ENCODE data around the gene GNB1. TPM values are rescaled to one million over a fixed set of nuclear protein-coding genes. Genes with fewer than 3 reads are reported as not detected.

The GNB1 gene
- total RNA-seq, 1 donor, result 88.7 TPM

DNA sequence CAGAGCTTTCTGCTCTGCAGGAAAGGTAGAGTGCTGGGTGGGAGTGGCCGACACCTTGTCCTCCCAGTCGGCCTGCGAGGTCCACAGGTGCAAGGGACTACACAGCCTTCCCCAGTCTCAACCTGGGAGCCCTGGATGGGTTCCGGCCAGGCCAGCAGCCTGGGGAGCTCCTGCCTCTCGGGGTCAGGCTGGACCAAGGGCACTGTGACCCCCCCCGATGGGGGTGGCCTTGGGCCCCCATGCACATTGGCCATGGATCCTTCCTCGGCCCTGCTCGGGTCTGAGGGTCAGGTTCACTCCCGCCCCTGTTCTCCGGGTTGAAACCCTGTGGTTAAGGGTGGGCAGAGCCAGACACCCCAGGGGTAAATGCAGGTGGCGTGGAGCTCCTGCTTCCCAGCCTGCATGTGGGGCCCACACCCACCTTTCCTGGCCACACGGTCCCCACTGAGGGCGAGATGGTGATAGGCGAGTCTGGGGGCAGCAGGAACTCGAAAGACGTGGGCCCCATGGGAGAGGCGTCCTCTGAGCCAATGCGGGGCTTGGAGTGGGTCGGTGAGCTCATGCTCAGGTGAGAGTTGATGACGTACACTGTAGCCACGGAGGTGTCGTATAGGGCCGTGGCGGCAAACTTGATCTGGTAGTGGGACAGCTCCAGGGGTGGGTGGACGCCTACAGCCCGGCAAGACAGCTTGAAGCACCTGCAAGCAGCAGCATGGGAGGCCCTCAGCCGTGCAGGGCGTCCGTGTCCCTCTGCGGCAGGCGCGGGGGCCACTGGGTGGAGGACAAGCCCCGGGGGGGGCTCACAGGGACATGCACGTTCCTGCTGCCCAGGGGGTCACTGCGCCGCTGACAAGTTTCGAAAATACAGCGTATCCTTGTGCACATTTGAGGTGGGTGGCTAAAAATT lies 39.0 kb upstream of the GNB1 start:
- H3K4me2 ChIP-seq (ENCODE audit: insufficient read depth, low read length), result no peak overlapping the region
- no peak overlapping the region for H2AFZ ChIP-seq (ENCODE audit: low read length)
- no peaks in the 10 kb centered on the region for H3K27me3 ChIP-seq (ENCODE audit: insufficient read depth, low read length)
- H3K4me3 ChIP-seq (ENCODE audit: insufficient read depth, low read length), result no peak overlapping the region
- H3K27ac ChIP-seq (ENCODE audit: low read depth, low read length), result no peak overlapping the region
- H3K79me2 ChIP-seq (ENCODE audit: insufficient read depth, low read length), result no peaks in the 10 kb centered on the region
- no peaks in the 10 kb centered on the region for H4K20me1 ChIP-seq (ENCODE audit: insufficient read depth, low read length)
- H3K36me3 ChIP-seq (ENCODE audit: insufficient read depth, low read length), result no peaks in the 10 kb centered on the region
- TF ChIP-seq, protein P1, sequence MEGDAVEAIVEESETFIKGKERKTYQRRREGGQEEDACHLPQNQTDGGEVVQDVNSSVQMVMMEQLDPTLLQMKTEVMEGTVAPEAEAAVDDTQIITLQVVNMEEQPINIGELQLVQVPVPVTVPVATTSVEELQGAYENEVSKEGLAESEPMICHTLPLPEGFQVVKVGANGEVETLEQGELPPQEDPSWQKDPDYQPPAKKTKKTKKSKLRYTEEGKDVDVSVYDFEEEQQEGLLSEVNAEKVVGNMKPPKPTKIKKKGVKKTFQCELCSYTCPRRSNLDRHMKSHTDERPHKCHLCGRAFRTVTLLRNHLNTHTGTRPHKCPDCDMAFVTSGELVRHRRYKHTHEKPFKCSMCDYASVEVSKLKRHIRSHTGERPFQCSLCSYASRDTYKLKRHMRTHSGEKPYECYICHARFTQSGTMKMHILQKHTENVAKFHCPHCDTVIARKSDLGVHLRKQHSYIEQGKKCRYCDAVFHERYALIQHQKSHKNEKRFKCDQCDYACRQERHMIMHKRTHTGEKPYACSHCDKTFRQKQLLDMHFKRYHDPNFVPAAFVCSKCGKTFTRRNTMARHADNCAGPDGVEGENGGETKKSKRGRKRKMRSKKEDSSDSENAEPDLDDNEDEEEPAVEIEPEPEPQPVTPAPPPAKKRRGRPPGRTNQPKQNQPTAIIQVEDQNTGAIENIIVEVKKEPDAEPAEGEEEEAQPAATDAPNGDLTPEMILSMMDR (IDR thresholded peaks at IDR 0.05; ENCODE audit: extremely low read depth, low read depth, low read length), result no peak
- no peak for DNase-seq (ENCODE audit: insufficient read length, low spot score, missing footprints)
- no peaks in the 10 kb centered on the region for H3K4me1 ChIP-seq (ENCODE audit: insufficient read depth, low read length)
- H3K9me3 ChIP-seq (ENCODE audit: low read depth, low read length), result no peaks in the 10 kb centered on the region

DNA sequence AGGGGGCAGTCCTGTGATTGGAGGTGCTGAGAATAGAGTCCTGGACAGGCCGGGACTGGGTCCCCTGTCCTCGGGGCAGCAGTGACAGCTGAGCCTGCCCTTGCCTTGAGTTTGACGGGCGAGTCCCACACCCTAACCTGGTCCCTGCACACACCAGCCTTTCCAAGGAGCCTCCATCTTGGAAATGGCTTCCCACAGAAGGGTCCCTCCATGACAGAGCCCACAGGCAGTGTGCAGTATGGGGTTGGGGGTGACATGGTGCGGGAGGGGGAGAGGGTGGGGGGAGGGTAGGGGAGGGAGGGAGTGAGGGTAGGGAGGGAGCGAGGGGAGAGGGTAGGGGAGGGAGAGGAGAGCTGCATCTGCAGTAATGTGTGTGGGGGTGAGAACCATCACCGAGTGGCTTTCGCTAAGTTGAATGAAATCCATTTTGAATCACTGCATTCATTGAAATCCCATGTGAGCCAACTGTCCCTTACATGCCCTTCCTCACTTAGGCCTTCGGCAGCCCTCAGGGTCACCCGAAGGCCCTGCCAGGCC lies 38.3 kb upstream of the GNB1 start:
- Histone ChIP-seq H3K36me3 (ENCODE audit: insufficient read depth, low read length) (no peaks in the 10 kb centered on the region), H4K20me1 (ENCODE audit: insufficient read depth, low read length) (no peaks in the 10 kb centered on the region), H3K27ac (ENCODE audit: low read depth, low read length) (no peak overlapping the region), H3K4me3 (ENCODE audit: insufficient read depth, low read length) (no peak overlapping the region), H2AFZ (ENCODE audit: low read length) (no peak overlapping the region), H3K9me3 (ENCODE audit: low read depth, low read length) (no peaks in the 10 kb centered on the region), H3K79me2 (ENCODE audit: insufficient read depth, low read length) (no peaks in the 10 kb centered on the region), H3K4me1 (ENCODE audit: insufficient read depth, low read length) (no peaks in the 10 kb centered on the region), H3K4me2 (ENCODE audit: insufficient read depth, low read length) (no peak overlapping the region), H3K27me3 (ENCODE audit: insufficient read depth, low read length) (no peaks in the 10 kb centered on the region)
- TF ChIP-seq, protein P1 (IDR thresholded peaks at IDR 0.05; ENCODE audit: extremely low read depth, low read depth, low read length), result no peak
- DNase-seq (ENCODE audit: insufficient read length, low spot score, missing footprints), result no peak

- Histone ChIP-seq H3K9me3 (ENCODE audit: low read depth, low read length) (no peaks in the 10 kb centered on the region), H3K27ac (ENCODE audit: low read depth, low read length) (no peak overlapping the region), H3K79me2 (ENCODE audit: insufficient read depth, low read length) (no peaks in the 10 kb centered on the region), H3K36me3 (ENCODE audit: insufficient read depth, low read length) (no peaks in the 10 kb centered on the region), H3K4me1 (ENCODE audit: insufficient read depth, low read length) (no peaks in the 10 kb centered on the region), H3K4me2 (ENCODE audit: insufficient read depth, low read length) (no peak overlapping the region), H2AFZ (ENCODE audit: low read length) (no peak overlapping the region), H3K27me3 (ENCODE audit: insufficient read depth, low read length) (no peaks in the 10 kb centered on the region), H3K4me3 (ENCODE audit: insufficient read depth, low read length) (no peak overlapping the region), H4K20me1 (ENCODE audit: insufficient read depth, low read length) (no peaks in the 10 kb centered on the region)
- DNase-seq (ENCODE audit: insufficient read length, low spot score, missing footprints), result no peak
- TF ChIP-seq, protein P1 (IDR thresholded peaks at IDR 0.05; ENCODE audit: extremely low read depth, low read depth, low read length), result no peak
Measured at GRCh38 chr1:1928231-1929101, 37.6 kb upstream of the GNB1 start.
